HEK293 (cell line): ENCODE results near the gene DNAI1.

Experiments used
- CTCF ChIA-PET: fragments of 350-600 bp; formaldehyde crosslinking; extraction: SDS; loops from one replicate; lab custom pipeline; 2021; ENCODE audit warnings: antibody characterized with exemption; lab: Yijun Ruan, JAX
- POLR2A ChIA-PET: fragments of 300-600 bp; formaldehyde crosslinking; extraction: SDS; loops from one replicate; lab custom pipeline; 2020; ENCODE audit warnings: antibody characterized with exemption, inconsistent platforms; lab: Yijun Ruan, JAX
- H3K27ac ChIP-seq: fragments of 200-500 bp; sonication (Bioruptor generic); 2 replicates; pipeline ENCODE4 v1.5.1; 2014; ENCODE audit warnings: low read depth, low read length, control low read depth, inconsistent platforms; ENCODE audit errors: extremely low read depth
- H3K36me3 ChIP-seq, 2 experiments: fragments of 200-500 bp in 1 of 2; sonication (Bioruptor generic) in 1 of 2; 1 replicate in 1 of 2; 2 replicates in 1 of 2; pipeline ENCODE4 v1.5.1; 2014 to 2017; ENCODE audit warnings: inconsistent platforms in 2 of 2, low read length in 2 of 2; ENCODE audit not compliant: control insufficient read depth in 2 of 2, insufficient read depth in 1 of 2
- H3K4me1 ChIP-seq: fragments of 200-500 bp; sonication (Bioruptor generic); 2 replicates; pipeline ENCODE4 v1.5.1; 2014; ENCODE audit warnings: mild to moderate bottlenecking, low read length, inconsistent platforms; ENCODE audit not compliant: control insufficient read depth, insufficient read depth
- H3K4me3 ChIP-seq: 2 replicates; pipeline ENCODE4 v1.5.1; 2011; ENCODE audit warnings: low read depth, mild to moderate bottlenecking, control low read depth, low read length, moderate library complexity
- H3K9me3 ChIP-seq: fragments of 200-500 bp; sonication (Bioruptor generic); 2 replicates; pipeline ENCODE4 v1.5.1; 2014; ENCODE audit warnings: low read depth, low read length, inconsistent platforms; ENCODE audit not compliant: control insufficient read depth, insufficient read depth
- BCL11B ChIP-seq: fragments of 450-650 bp; formaldehyde crosslinking; IDR thresholded peaks from 2 replicates; pipeline ENCODE4 v1.5.1; 2016; ENCODE audit warnings: low read depth, missing biosample characterization, missing genetic modification characterization
- EGR2 ChIP-seq: fragments of 450-650 bp; formaldehyde crosslinking; IDR thresholded peaks from 2 replicates; pipeline ENCODE4 v1.5.1; 2016; ENCODE audit warnings: low read depth, missing biosample characterization, missing genetic modification characterization
- KLF17 ChIP-seq: fragments of 450-650 bp; formaldehyde crosslinking; IDR thresholded peaks from 2 replicates; pipeline ENCODE4 v1.5.1; 2016; ENCODE audit warnings: missing biosample characterization, missing genetic modification characterization
- ZBTB8A ChIP-seq: fragments of 450-650 bp; formaldehyde crosslinking; IDR thresholded peaks from 2 replicates; pipeline ENCODE4 v1.5.1; 2016; ENCODE audit warnings: missing biosample characterization, missing genetic modification characterization
- ZFHX2 ChIP-seq: fragments of 450-650 bp; formaldehyde crosslinking; conservative IDR thresholded peaks from 2 replicates; pipeline ENCODE4 v1.5.1; 2016; ENCODE audit warnings: missing biosample characterization, missing genetic modification characterization
- ZFP37 ChIP-seq: fragments of 450-650 bp; formaldehyde crosslinking; IDR thresholded peaks from 2 replicates; pipeline ENCODE4 v1.5.1; 2016; ENCODE audit warnings: missing biosample characterization, missing genetic modification characterization
- ZNF121 ChIP-seq: fragments of 450-650 bp; formaldehyde crosslinking; IDR thresholded peaks from 2 replicates; pipeline ENCODE4 v1.5.1; 2016; ENCODE audit warnings: missing biosample characterization, missing genetic modification characterization
- ZNF140 ChIP-seq: fragments of 450-650 bp; formaldehyde crosslinking; IDR thresholded peaks from 2 replicates; pipeline ENCODE4 v1.5.1; 2016; ENCODE audit warnings: missing biosample characterization, missing genetic modification characterization
- ZNF155 ChIP-seq: fragments of 450-650 bp; formaldehyde crosslinking; IDR thresholded peaks from 2 replicates; pipeline ENCODE4 v1.5.1; 2016; ENCODE audit warnings: missing biosample characterization, missing genetic modification characterization
- ZNF174 ChIP-seq: fragments of 450-650 bp; formaldehyde crosslinking; IDR thresholded peaks from 2 replicates; pipeline ENCODE4 v1.5.0; 2017; ENCODE audit warnings: missing biosample characterization, mild to moderate bottlenecking, missing genetic modification characterization
- ZNF211 ChIP-seq: fragments of 450-650 bp; formaldehyde crosslinking; IDR thresholded peaks from 2 replicates; pipeline ENCODE4 v1.5.1; 2016; ENCODE audit warnings: low read depth, missing biosample characterization, missing genetic modification characterization
- ZNF280C ChIP-seq: fragments of 450-650 bp; formaldehyde crosslinking; IDR thresholded peaks from 2 replicates; pipeline ENCODE4 v1.5.1; 2016; ENCODE audit warnings: missing biosample characterization, missing genetic modification characterization
- ZNF350 ChIP-seq: fragments of 450-650 bp; formaldehyde crosslinking; IDR thresholded peaks from 2 replicates; pipeline ENCODE4 v1.5.0; 2017; ENCODE audit warnings: missing biosample characterization, mild to moderate bottlenecking, missing genetic modification characterization
- ZNF362 ChIP-seq: fragments of 450-650 bp; formaldehyde crosslinking; IDR thresholded peaks from 2 replicates; pipeline ENCODE4 v1.5.1; 2016; ENCODE audit warnings: missing biosample characterization, missing genetic modification characterization
- ZNF366 ChIP-seq: fragments of 450-650 bp; formaldehyde crosslinking; conservative IDR thresholded peaks from 2 replicates; pipeline ENCODE4 v1.5.1; 2016; ENCODE audit warnings: missing biosample characterization, missing genetic modification characterization
- ZNF391 ChIP-seq: fragments of 450-650 bp; formaldehyde crosslinking; IDR thresholded peaks from 2 replicates; pipeline ENCODE4 v1.5.1; 2016; ENCODE audit warnings: low read depth, missing biosample characterization, missing genetic modification characterization, borderline replicate concordance
- ZNF394 ChIP-seq: fragments of 450-650 bp; formaldehyde crosslinking; IDR thresholded peaks from 2 replicates; pipeline ENCODE4 v1.5.1; 2016; ENCODE audit warnings: missing biosample characterization, missing genetic modification characterization, mild to moderate bottlenecking, moderate library complexity, borderline replicate concordance
- ZNF510 ChIP-seq: fragments of 450-650 bp; formaldehyde crosslinking; IDR thresholded peaks from 2 replicates; pipeline ENCODE4 v1.5.1; 2018; ENCODE audit warnings: mild to moderate bottlenecking, missing genetic modification characterization, missing biosample characterization; ENCODE audit not compliant: insufficient replicate concordance
- ZNF558 ChIP-seq: fragments of 450-650 bp; formaldehyde crosslinking; IDR thresholded peaks from 2 replicates; pipeline ENCODE4 v1.5.1; 2016; ENCODE audit warnings: missing biosample characterization, missing genetic modification characterization
- ZNF561 ChIP-seq: fragments of 450-650 bp; IDR thresholded peaks from 2 replicates; pipeline ENCODE4 v1.5.1; 2018; ENCODE audit warnings: missing biosample characterization, missing genetic modification characterization, borderline replicate concordance
- ZNF621 ChIP-seq: fragments of 450-650 bp; formaldehyde crosslinking; IDR thresholded peaks from 2 replicates; pipeline ENCODE4 v1.5.1; 2017; ENCODE audit warnings: missing biosample characterization, missing genetic modification characterization
- ZNF701 ChIP-seq: fragments of 450-650 bp; formaldehyde crosslinking; IDR thresholded peaks from 2 replicates; pipeline ENCODE4 v1.5.1; 2016; ENCODE audit warnings: missing biosample characterization, missing genetic modification characterization
- TF ChIP-seq, protein P1 (sequence below): fragments of 450-650 bp; formaldehyde crosslinking; IDR thresholded peaks from 2 replicates; pipeline ENCODE4 v1.5.1; 2016; ENCODE audit warnings: missing biosample characterization, missing genetic modification characterization, borderline replicate concordance

The DNAI1 gene

DNA sequence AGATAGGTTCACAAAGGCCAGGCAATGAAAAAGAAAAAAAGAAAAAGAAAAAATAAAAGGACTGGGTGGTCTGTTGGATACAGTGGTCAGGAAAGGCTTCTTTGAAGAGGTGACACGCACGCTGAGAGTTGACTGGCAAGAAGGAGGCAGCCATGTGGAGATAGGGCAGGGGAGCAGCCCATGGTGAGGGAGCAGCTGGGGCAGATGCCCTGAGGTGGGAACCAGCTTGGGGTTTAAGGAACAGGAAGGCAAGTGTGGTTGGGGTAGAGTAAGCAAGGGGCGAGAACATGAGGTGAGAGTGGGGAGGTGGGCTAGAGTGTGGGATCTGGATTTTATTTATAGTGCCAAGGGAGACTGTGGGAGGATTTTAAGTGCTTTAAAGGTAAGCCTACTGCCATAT is 57.4 kb downstream of the DNAI1 start:
- peaks cover 3% of the 10 kb centered on the region for H3K4me1 ChIP-seq
- H3K9me3 ChIP-seq, result no peaks in the 10 kb centered on the region
- no peak overlapping the region for H3K4me3 ChIP-seq
- no peak overlapping the region for H3K27ac ChIP-seq
- TF ChIP-seq ZFHX2 (tag by site-specific recombination) (0 out of 2 replicates have a peak, but pooled peaks have one; percentile 11), ZNF121 (tag by site-specific recombination) (no peak), KLF17 (tag by site-specific recombination) (no peak), ZNF391 (tag by site-specific recombination) (no peak), ZNF155 (no peak), ZNF394 (tag by site-specific recombination) (peak; percentile 84; the same call in 1 of the 2 replicates), ZNF701 (no peak), ZNF510 (tag by site-specific recombination) (no peak), ZFP37 (no peak), EGR2 (tag by site-specific recombination) (peak; percentile 59)
- CTCF ChIA-PET, result interaction anchor here (0.7 kb wide), 1 partner anchor 267 kb away, joined by 4 read pairs; no protein-coding TSS in a partner anchor
- H3K36me3 ChIP-seq, result no peaks in the 10 kb centered on the region
- POLR2A ChIA-PET, result no interaction called here

- Histone ChIP-seq H3K4me3 (no peak overlapping the region), H3K4me1 (peaks cover 3% of the 10 kb centered on the region), H3K36me3 (no peaks in the 10 kb centered on the region), H3K9me3 (no peaks in the 10 kb centered on the region), H3K27ac (no peak overlapping the region)
- TF ChIP-seq EGR2 (tag by site-specific recombination) (peak; percentile 91), ZNF366 (tag by site-specific recombination) (no peak), ZFHX2 (tag by site-specific recombination) (peak; percentile 92)
- ChIA-PET CTCF (interaction anchor here (0.7 to 1.8 kb wide), 4 partner anchors 16 to 113 kb away, joined by 3 to 6 read pairs (median 5); no protein-coding TSS in a partner anchor), POLR2A (no interaction called here)
These were observed 58.6 kb downstream of the DNAI1 start for GRCh38 chr9:34517185-34517584.

GRCh38 chr9:34518110-34518616 is 59.6 kb downstream of the DNAI1 start:
- no peak overlapping the region for H3K27ac ChIP-seq
- peaks cover 3% of the 10 kb centered on the region for H3K4me1 ChIP-seq
- POLR2A ChIA-PET, result no interaction called here
- CTCF ChIA-PET, result interaction anchor here (1.2 to 2.6 kb wide), 4 partner anchors 17 to 114 kb away, joined by 3 to 12 read pairs (median 5); no protein-coding TSS in a partner anchor
- H3K9me3 ChIP-seq, result no peaks in the 10 kb centered on the region
- H3K4me3 ChIP-seq, result no peak overlapping the region
- H3K36me3 ChIP-seq, result no peaks in the 10 kb centered on the region
- TF ChIP-seq ZNF621 (no peak), BCL11B (no peak), ZBTB8A (tag by site-specific recombination) (no peak), ZNF561 (no peak), ZNF174 (tag by site-specific recombination) (no peak), ZNF362 (tag by site-specific recombination) (no peak), ZNF280C (no peak), ZNF140 (tag by site-specific recombination) (no peak), ZNF350 (tag by site-specific recombination) (no peak), ZNF558 (tag by site-specific recombination) (no peak), ZNF211 (tag by site-specific recombination) (no peak)
- TF ChIP-seq, protein P1, sequence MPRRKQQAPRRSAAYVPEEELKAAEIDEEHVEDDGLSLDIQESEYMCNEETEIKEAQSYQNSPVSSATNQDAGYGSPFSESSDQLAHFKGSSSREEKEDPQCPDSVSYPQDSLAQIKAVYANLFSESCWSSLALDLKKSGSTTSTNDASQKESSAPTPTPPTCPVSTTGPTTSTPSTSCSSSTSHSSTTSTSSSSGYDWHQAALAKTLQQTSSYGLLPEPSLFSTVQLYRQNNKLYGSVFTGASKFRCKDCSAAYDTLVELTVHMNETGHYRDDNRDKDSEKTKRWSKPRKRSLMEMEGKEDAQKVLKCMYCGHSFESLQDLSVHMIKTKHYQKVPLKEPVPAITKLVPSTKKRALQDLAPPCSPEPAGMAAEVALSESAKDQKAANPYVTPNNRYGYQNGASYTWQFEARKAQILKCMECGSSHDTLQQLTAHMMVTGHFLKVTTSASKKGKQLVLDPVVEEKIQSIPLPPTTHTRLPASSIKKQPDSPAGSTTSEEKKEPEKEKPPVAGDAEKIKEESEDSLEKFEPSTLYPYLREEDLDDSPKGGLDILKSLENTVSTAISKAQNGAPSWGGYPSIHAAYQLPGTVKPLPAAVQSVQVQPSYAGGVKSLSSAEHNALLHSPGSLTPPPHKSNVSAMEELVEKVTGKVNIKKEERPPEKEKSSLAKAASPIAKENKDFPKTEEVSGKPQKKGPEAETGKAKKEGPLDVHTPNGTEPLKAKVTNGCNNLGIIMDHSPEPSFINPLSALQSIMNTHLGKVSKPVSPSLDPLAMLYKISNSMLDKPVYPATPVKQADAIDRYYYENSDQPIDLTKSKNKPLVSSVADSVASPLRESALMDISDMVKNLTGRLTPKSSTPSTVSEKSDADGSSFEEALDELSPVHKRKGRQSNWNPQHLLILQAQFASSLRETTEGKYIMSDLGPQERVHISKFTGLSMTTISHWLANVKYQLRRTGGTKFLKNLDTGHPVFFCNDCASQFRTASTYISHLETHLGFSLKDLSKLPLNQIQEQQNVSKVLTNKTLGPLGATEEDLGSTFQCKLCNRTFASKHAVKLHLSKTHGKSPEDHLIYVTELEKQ (tag by site-specific recombination), result no peak
